Measurements from ENCODE around the gene KCNG2. TPM values are rescaled to one million over a fixed set of nuclear protein-coding genes. Genes with fewer than 3 reads are reported as not detected.

The KCNG2 gene
- total and polyA plus RNA-seq, 2 donors (not counting 1 experiment from before 2014, with no cell fraction given) = not detected

DNA sequence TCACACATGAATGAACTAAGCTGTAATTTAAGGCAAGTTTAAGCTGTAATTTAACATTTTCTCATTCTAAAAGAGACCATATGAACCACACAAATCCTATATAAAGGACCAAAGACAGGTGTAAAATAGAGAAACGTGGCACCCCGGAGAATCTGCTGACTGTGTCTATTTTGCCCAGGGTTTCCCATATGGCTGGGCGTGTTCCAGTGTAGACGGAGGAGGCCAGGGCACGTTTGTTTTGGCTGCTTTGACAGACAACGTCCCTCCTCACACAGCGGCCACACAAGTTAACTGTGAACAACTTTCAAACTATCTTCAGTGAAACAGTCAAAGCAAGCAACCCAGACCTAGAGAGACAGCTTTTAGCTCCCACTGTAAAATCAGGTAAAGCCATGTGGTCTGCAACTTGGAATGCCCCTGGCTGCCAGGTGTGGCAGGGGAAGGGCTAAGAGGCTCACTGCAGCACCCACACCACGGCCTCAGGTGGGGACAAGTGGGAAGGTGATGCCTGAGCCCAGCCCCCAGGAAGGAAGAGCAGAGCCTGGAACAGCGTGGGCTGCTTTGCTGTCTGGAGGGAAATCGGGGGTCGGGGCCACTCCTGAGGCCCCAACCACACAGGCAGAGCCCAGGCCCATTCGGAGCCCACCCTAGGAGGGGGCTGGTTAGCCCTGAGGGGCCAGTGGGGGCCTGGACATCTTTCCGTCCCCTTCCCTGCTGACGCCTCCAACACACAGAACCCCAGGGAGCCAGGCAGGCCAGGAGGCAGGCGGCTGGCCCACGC lies 113.0 kb downstream of the KCNG2 start:
- intact Hi-C loops (cut with micrococcal nuclease) = no loop called here
- Histone ChIP-seq H3K4me3 (ENCODE audit: control extremely low read depth in 1 of 5, extremely low read depth in 1 of 5, insufficient read depth in 1 of 5, low read depth in 2 of 5, low read length in 4 of 5) (no peak overlapping the region), H3K9me3 (ENCODE audit: control extremely low read depth in 1 of 3, control insufficient read depth in 2 of 3, insufficient read depth in 1 of 3, low read length in 2 of 3) (peaks cover 0 to 1% (median 0%) of the 10 kb centered on the region in 3 donors), H3K27ac (ENCODE audit: low read length in 2 of 2) (no peak overlapping the region), H3K79me2 (ENCODE audit: control insufficient read depth, insufficient read depth, low read length) (peaks cover 40% of the 10 kb centered on the region), H2AFZ (ENCODE audit: insufficient read depth, low read depth, low read length, poor library complexity, severe bottlenecking) (no peak overlapping the region), H3K9ac (ENCODE audit: low read length) (no peak overlapping the region), H3K36me3 (replicated peaks in 1 of 2; ENCODE audit: control extremely low read depth in 1 of 2, control insufficient read depth in 1 of 2, extremely low read depth in 1 of 2, insufficient read depth in 2 of 2, low read length in 1 of 2) (peaks cover 2 to 16% of the 10 kb centered on the region in 2 experiments), H3K4me1 (ENCODE audit: control insufficient read depth in 2 of 2, insufficient read depth in 2 of 2, low read length in 2 of 2) (peaks cover 17 to 27% of the 10 kb centered on the region in 2 donors), H4K20me1 (ENCODE audit: control insufficient read depth, insufficient read depth, low read length, poor library complexity, severe bottlenecking) (peaks cover 45% of the 10 kb centered on the region), H3K27me3 (replicated peaks in 1 of 4; ENCODE audit: control extremely low read depth in 1 of 4, control insufficient read depth in 3 of 4, insufficient read depth in 4 of 4, low read length in 3 of 4) (no peaks in the 10 kb centered on the region), H3K4me2 (replicated peaks; ENCODE audit: low read depth, low read length, poor library complexity, severe bottlenecking) (no peak overlapping the region)
- no peaks in the 10 kb centered on the region for H3K27me3 Mint-ChIP-seq
- no peaks in the 10 kb centered on the region for H3K9me3 Mint-ChIP-seq (ENCODE audit: insufficient read depth)
- ChIA-PET CTCF (no interaction called here), POLR2A (no interaction called here)
- peaks cover 35% of the 10 kb centered on the region for H3K4me1 Mint-ChIP-seq
- no peak for ATAC-seq (ENCODE audit: low read depth)
- 89% methylated on average over 16 of the region's 16 CpGs for WGBS (ENCODE audit: insufficient coverage)
- TF ChIP-seq CTCF (IDR thresholded peaks at IDR 0.05) (no peak), EZH2 (IDR thresholded peaks at IDR 0.05; ENCODE audit: borderline replicate concordance, insufficient read depth, low read depth, low read length, poor library complexity, severe bottlenecking) (no peak)
- no peak overlapping the region for H3K4me3 Mint-ChIP-seq
- DNase-seq = no peak
- H3K27ac Mint-ChIP-seq = no peak overlapping the region
